NCI-H82 (cell line): ENCODE data around the gene SMURF1.
A peak's percentile ranks its signal among the peaks of the same experiment; 100 is the strongest.
"Not testable (repeated sequence)": the region's sequence is repeated elsewhere in the genome, so short reads cannot be mapped to it uniquely, and the experiment has no call there.

ENCODE experiments used
- DNase-seq: peaks from one replicate; lab custom pipeline; 2025; lab: John Stamatoyannopoulos, UW

The SMURF1 gene

GRCh38 chr7:99054781-99055180 lies 89.1 kb downstream of the SMURF1 start:
- no peak for DNase-seq

GRCh38 chr7:99050971-99051370 lies 92.9 kb downstream of the SMURF1 start:
- DNase-seq: no peak

- no peak for DNase-seq
Observed at GRCh38 chr7:99047526-99048077, 96.3 kb downstream of the SMURF1 start.

DNA sequence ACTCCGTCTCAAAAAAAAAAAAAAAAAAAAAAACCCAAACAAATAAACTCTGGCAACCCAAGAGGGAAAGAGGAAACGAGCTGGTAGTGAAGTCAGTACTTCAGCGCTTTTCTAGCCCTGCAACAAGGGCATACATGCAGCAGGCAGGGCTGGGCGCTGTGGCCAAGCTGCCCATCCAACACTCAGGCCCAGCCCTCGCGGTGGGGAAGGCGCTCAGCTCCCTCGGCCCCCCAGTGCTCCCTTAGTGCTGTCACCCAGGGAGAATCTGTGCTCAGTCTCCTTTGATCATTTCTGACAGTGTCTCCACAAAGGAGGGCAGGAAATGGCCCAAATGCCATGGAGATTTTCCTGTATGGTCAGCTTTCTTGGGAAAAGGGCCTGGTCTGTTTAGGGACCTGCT lies 97.2 kb downstream of the SMURF1 start:
- DNase-seq: no peak

GRCh38 chr7:99046262-99046661 lies 97.6 kb downstream of the SMURF1 start:
- DNase-seq: not testable (repeated sequence)

GRCh38 chr7:99044858-99045257 lies 99.0 kb downstream of the SMURF1 start:
- DNase-seq: not testable (repeated sequence)

DNA sequence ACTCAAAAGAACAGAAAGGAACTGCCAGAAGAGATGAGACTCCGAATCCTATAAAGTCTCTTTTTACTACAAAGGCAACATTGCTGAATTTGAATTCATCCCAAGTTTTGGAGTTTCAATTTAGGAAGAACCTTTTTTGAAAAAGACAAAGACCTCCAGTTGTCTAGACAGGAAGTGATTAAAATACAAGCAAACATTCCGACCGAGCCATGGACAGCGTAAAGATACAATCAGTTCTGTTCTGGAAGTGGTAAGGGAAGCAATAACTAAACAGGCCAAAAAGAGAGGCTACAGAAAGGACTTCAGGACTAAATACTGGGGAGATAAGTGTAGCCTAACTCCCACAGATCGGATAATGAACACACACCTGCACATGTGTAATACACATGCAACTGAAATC lies 101.0 kb downstream of the SMURF1 start:
- no peak for DNase-seq

DNA sequence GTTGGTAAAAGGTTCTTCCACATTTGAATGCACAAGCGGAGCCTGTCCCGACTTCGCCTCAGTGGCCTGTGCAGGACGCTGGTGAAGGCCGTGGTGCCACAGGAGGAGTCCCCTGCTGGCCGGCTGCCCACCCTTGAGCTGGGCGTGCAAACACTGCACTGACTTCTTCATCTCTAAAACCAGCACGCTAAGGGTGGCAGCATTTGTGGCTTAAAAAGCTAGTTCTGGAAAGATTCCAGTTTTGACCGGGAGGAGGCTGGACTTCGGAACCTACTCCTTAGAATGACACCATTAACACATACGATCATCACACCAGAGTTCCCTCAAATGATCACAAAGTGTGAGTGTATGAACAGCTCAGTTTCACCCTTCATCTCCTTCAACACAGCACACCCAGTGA lies 102.4 kb downstream of the SMURF1 start:
- DNase-seq: no peak

- peak; percentile 92 for DNase-seq
Observed at GRCh38 chr7:99040104-99040958, 103.6 kb downstream of the SMURF1 start.

DNA sequence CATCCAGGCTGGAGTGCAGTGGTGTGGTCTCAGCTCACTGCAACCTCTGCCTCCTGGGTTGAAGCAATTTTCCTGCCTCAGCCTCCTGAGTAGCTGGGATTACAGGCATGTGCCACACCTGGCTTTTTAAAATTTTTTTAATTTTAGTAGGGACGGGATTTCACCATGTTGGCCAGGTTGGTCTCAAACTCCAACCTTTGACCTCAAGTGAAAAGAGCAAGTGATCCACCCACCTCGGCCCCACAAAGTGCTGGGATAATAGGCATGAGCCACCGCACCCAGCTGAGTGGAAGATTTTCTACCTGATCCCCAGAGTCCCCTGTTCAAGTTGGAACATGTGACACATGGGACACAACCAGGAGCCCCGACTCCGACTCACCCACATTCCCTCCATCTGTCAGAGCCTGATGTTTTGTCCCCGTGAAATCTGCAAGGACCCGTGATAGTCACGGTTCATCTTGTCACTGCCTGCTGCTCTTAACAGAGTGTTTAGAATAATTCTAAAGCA lies 104.5 kb downstream of the SMURF1 start:
- DNase-seq: no peak

DNA sequence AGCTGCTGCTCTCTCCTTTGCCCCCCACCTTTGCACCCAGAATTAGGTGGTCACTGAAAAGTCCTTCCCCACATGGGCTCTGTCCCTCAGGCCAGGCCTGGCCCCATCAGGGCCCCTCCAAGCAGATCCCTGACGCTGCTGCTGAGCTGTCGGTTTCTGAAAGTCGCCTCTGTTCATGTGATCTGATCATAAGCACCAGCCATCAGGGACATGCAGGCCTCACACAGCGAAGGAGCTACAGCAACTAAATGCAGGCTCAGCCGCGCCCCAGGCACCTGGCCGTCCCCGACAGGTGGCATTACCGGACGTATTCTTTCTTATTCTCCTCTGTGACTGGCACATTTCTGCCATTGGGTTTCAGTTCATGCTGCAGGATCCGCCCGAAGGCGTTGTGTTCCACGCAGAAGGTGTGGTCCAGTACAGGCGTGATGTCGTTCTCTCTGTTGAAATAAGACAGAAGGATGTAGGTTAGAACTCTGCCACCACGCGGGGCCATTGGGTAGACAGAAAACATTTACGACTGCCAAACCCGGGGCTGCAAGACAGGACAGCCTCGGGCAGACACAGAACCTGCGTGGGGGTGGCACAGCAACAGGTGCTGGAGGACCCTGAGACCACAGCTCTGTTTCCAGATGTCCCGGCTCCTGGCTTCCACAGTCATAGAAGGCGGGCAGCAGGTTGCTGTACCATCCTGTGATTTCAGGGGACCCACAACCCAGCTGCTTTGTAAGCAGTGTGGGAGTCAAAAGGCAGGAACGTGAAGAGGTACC lies 105.6 kb downstream of the SMURF1 start:
- no peak for DNase-seq

- no peak for DNase-seq
Observed at GRCh38 chr7:99037327-99037940, 106.5 kb downstream of the SMURF1 start.

- peak; percentile 26 for DNase-seq
Observed at GRCh38 chr7:99036546-99037111, 107.3 kb downstream of the SMURF1 start.

- DNase-seq: no peak
Observed at GRCh38 chr7:99035723-99036545, 108.0 kb downstream of the SMURF1 start.

- no peak for DNase-seq
Observed at GRCh38 chr7:99034932-99035722, 108.8 kb downstream of the SMURF1 start.

DNA sequence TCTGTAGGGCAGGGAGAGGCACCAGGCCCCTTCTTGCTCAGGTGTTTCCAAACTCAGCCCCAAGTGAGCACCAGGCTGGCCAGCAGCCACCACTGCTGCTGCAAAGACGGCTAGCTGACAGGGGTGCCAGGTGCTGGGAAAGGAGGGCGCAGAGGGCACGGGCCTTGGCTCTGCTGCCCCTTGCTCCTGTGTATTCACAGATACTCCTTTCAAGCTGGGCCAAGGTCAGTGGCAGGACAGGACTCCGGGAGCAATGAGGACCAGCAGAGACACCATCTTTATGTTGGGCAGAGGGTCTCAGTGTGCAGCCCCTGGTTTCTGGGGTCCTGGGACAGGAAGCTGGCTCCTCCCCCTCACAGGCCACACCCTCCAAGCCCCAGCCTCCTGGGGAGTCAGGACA lies 110.1 kb downstream of the SMURF1 start:
- no peak for DNase-seq

DNA sequence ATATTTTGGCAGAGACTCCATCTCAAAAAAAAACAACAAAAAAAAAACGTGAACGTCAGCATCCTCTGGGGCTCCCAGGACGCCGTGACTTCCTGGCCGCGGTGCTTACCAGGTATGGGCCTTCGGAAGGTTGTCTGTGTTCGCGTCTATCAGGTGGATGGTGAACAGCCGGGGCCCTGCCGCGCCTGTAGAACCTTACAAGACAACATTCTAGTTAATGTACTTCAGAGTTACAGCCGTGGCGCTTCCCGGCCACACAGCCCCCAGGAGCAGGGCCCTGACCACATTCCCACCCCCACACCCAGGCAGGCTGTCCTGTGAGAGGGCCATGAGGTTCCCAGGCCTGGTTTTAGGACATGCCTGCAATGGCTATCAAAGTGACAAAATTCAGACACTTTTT lies 111.0 kb downstream of the SMURF1 start:
- no peak for DNase-seq

DNA sequence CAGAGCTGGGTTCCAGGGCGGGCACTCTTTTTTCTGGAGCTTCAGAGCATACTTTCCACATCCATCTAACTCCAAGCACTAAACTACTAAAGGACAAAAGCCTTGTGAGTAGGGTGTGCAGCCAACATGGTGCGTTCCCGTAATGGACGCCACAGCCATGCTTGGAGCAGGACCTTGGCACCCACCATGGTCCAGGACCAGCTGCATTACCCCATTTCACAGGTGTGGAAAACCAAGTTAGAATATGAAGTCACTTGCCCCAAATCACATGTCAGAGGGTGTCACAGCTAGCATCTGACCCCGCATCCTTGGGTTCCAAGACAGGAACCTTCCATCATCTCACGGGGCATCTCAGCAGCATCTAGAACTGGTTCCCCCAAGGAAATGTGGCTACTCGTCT lies 112.4 kb downstream of the SMURF1 start:
- no peak for DNase-seq

DNA sequence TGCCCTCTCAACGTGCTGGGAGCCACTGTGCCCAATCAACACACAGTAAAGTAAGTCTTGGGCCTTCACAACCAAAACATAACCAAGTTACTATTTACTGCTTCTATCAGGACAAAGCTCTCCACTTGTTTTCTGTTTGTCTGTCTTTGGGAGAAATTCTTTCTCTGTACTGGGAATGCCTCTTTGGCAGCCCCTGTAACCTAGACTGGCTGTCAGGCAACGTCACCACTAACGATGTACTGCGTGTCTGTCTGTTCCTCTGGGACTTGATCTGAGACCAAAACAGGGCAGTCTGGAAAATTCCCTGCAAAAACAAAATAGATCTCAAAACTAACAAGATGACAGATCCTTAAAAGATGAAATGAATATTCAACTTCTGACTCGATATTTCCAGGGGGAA lies 113.0 kb downstream of the SMURF1 start:
- DNase-seq: no peak

- no peak for DNase-seq
Observed at GRCh38 chr7:99030457-99030856, 113.5 kb downstream of the SMURF1 start.
